ENCODE results near the gene L3MBTL4. TPM values are rescaled to one million over a fixed set of nuclear protein-coding genes. Genes with fewer than 3 reads are reported as not detected.

L3MBTL4 gene
- total RNA-seq, 1 experiment from 2014 or later, result not detected

DNA sequence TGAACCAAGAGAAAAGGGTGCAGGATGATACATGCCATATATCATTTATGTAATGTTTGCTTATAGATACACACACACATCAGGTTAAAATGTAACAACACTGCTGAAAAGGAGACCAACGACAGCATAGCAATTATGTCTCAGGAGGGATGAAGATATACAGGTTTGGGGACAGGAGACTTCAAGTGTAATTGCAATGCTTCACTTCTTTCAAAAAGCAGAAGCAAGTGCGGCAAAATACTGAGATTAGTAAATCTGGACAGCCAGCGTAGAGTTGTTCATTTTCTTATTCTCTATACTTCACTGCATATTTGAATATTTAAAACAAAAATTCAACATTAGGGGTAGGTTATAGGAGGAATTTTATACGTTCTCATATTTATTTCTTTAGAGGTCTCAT is 87.2 kb downstream of the L3MBTL4 start:
- CTCF ChIA-PET, result no interaction called here
- H3K4me3 ChIP-seq (replicated peaks in 1 of 2; ENCODE audit: low read depth in 1 of 2, low read length in 2 of 2), result no peak overlapping the region
- no peak overlapping the region for H3K4me2 ChIP-seq (ENCODE audit: low read length)
- intact Hi-C loops (cut with micrococcal nuclease), result no loop called here
- POLR2A ChIA-PET, result no interaction called here
- H3K79me2 ChIP-seq (ENCODE audit: insufficient read depth, low read length), result no peaks in the 10 kb centered on the region
- no TSS peak for BruUV-seq (replicated peaks)
- peaks cover 21 to 23% of the 10 kb centered on the region in 2 experiments; a peak in 2 of 4 replicates for H3K9me3 ChIP-seq (ENCODE audit: control insufficient read depth in 1 of 2, insufficient read depth in 1 of 2, low read depth in 1 of 2, low read length in 2 of 2)
- DNase-seq (ENCODE audit: low read depth, low spot score) (no peak), ATAC-seq (no peak)
- H4K20me1 ChIP-seq (ENCODE audit: insufficient read depth), result no peaks in the 10 kb centered on the region
- H3K4me1 ChIP-seq (ENCODE audit: control insufficient read depth in 1 of 2, insufficient read depth in 2 of 2, low read length in 2 of 2), result no peaks in the 10 kb centered on the region
- H2AFZ ChIP-seq (ENCODE audit: low read depth, low read length, poor library complexity, severe bottlenecking), result no peak overlapping the region
- no peak overlapping the region for H3K9ac ChIP-seq (ENCODE audit: low read length)
- no peaks in the 10 kb centered on the region for H3K27me3 ChIP-seq (ENCODE audit: insufficient read depth, low read length)
- TF ChIP-seq SRF (IDR thresholded peaks at IDR 0.05; ENCODE audit: low read depth) (no peak), POLR2A (IDR thresholded peaks at IDR 0.05; ENCODE audit: borderline replicate concordance, extremely low read depth, insufficient read depth, insufficient read length) (no peak), YY1 (IDR thresholded peaks at IDR 0.05; ENCODE audit: extremely low read depth, insufficient replicate concordance, low read depth, low read length) (no peak), ELF1 (IDR thresholded peaks at IDR 0.05; ENCODE audit: borderline replicate concordance, low read depth) (no peak), EZH2 (IDR thresholded peaks at IDR 0.05) (no peak), EZH2phosphoT487 (IDR thresholded peaks at IDR 0.05; ENCODE audit: borderline replicate concordance) (no peak), JUND (IDR thresholded peaks at IDR 0.05) (no peak), RAD21 (IDR thresholded peaks at IDR 0.05; ENCODE audit: low read depth) (no peak), CBX3 (IDR thresholded peaks at IDR 0.05; ENCODE audit: low read depth) (no peak)
- TF ChIP-seq, protein P1, sequence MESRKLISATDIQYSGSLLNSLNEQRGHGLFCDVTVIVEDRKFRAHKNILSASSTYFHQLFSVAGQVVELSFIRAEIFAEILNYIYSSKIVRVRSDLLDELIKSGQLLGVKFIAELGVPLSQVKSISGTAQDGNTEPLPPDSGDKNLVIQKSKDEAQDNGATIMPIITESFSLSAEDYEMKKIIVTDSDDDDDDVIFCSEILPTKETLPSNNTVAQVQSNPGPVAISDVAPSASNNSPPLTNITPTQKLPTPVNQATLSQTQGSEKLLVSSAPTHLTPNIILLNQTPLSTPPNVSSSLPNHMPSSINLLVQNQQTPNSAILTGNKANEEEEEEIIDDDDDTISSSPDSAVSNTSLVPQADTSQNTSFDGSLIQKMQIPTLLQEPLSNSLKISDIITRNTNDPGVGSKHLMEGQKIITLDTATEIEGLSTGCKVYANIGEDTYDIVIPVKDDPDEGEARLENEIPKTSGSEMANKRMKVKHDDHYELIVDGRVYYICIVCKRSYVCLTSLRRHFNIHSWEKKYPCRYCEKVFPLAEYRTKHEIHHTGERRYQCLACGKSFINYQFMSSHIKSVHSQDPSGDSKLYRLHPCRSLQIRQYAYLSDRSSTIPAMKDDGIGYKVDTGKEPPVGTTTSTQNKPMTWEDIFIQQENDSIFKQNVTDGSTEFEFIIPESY (IDR thresholded peaks at IDR 0.05; ENCODE audit: extremely low read depth, insufficient replicate concordance, low read length), result no peak
- no peaks in the 10 kb centered on the region for H3K36me3 ChIP-seq (ENCODE audit: control insufficient read depth in 1 of 2, insufficient read depth in 2 of 2, low read length in 2 of 2)
- H3K9me2 ChIP-seq (ENCODE audit: insufficient read depth), result no peaks in the 10 kb centered on the region
- no peak overlapping the region for H3K27ac ChIP-seq (ENCODE audit: low read depth, low read length)
- RAD21 ChIA-PET (ENCODE audit: low non-redundant PET in 1 of 2, low total read pairs in 2 of 2, uncharacterized antibody in 2 of 2, unreplicated experiment in 2 of 2), result no interaction called here
